Pancreas (tissue), 10 donors: ENCODE data around the gene RLN3. TPM values are rescaled to one million over a fixed set of nuclear protein-coding genes. Genes with fewer than 3 reads are reported as not detected.
A peak's percentile ranks its signal among the peaks of the same experiment; 100 is the strongest.

ENCODE experiments used
- ATAC-seq, 4 donors: fragments of 200-7000 bp; cut with Tn5 transposase; one replicate each; pipeline versions ENCODE4 v1.8.0 to v1.9.1; 2020; ENCODE audit warnings: mild to moderate bottlenecking in 4 of 4, moderate library complexity in 4 of 4
- DNase-seq, 6 donors: peaks; one replicate each; pipeline ENCODE4 v3.0.0-alpha.2; 2020
- FAIRE-seq: peaks from 2 replicates; lab custom pipeline; 2012; peaks lifted over from hg19 to GRCh38; lab: Jason Lieb, UNC
- H3K27ac ChIP-seq, 4 donors: fragments of 200-600 bp; sonication (generic); 1 replicate in 3 of 4; 2 replicates in 1 of 4; pipeline versions ENCODE4 v1.5.0 to v1.8.0; 2020
- H3K27me3 ChIP-seq, 4 donors: fragments of 200-600 bp; one replicate each; pipeline ENCODE4 v1.8.0; 2021
- H3K36me3 ChIP-seq, 3 donors: fragments of 200-600 bp; sonication (generic) in 1 of 3; one replicate each; pipeline versions ENCODE4 v1.5.0 to v1.8.0; 2020 to 2021
- H3K4me1 ChIP-seq, 3 donors: fragments of 200-600 bp; one replicate each; pipeline ENCODE4 v1.8.0; 2021
- H3K4me3 ChIP-seq, 4 donors: fragments of 200-600 bp; sonication (generic) in 2 of 4; one replicate each; pipeline versions ENCODE4 v1.5.0 to v1.8.0; 2020 to 2021
- H3K9me3 ChIP-seq, 4 donors: fragments of 200-600 bp; one replicate each; pipeline ENCODE4 v1.8.0; 2021
- CTCF ChIP-seq, 4 donors: fragments of 200-600 bp; sonication (generic) in 3 of 4; IDR thresholded peaks; one replicate each; pipeline versions ENCODE4 v1.5.0 to v1.8.0; 2021; ENCODE audit warnings: antibody characterized with exemption in 4 of 4
- WGBS, 2 donors: extraction: QIAGEN DNeasy Blood & Tissue Kit; methylation state at CpG; one replicate each; pipeline ENCODE4 v1.1.7; 2013; 5-methylcytosine and 5-hydroxymethylcytosine counted together
- intact Hi-C, 3 donors: fragments of 100-400 bp; cut with DNase I; formaldehyde crosslinking; loops; one replicate each; pipeline versions ENCODE4 v1.11.1 to v1.14.2; 2022
- polyA plus RNA-seq, 2 donors: library from polyadenylated mRNA; stranded (reverse); fragments of 200-250 nt; gene quantifications; one replicate each; pipeline ENCODE4 v1.2.3, GENCODE V29; 2013
- total RNA-seq, 6 donors: library from RNA; stranded (reverse); fragmentation: NEBNext Ultra II Directional in 4 of 6; extraction: Animal tissue kit (Norgen Biotek cat#: 25700) in 4 of 6; gene quantifications; one replicate each; pipeline versions ENCODE4 v1.2.1 to v1.2.4, GENCODE V29; 2021 to 2023
- donor health status: healthy with polysubstance abuse.
- donor health status: DM: no; HTN: no; CAD: no; lungs with moderate emphysema.
- donor health status: DM: no; HTN: no; CAD: no.
- donor health status: control.
- donor health status: control.
- donor health status: Bipolar disorder and iron deficiency.
- donor health status: DM: yes; HTN: yes; CAD: no.
- donor health status: DM: no; HTN: no; CAD: no.
- donor health status: DM: no; HTN: no; CAD: no.
- donor health status: DM: yes; HTN: yes; CAD: no.

RLN3 gene
- total and polyA plus RNA-seq, 8 donors: not detected

GRCh38 chr19:13980340-13980739 lies 47.6 kb upstream of the RLN3 start:
- no peak for TF ChIP-seq CTCF (IDR thresholded peaks at IDR 0.05)
- H3K4me1 ChIP-seq: no peaks in the 10 kb centered on the region
- 92 to 97% methylated on average over 14 to 15 of the region's 15 CpGs for WGBS, 2 donors
- intact Hi-C loops: no loop called here
- H3K27me3 ChIP-seq: no peaks in the 10 kb centered on the region
- H3K4me3 ChIP-seq: no peak overlapping the region
- FAIRE-seq (no peak), ATAC-seq (no peak), DNase-seq (no peak)
- no peak overlapping the region for H3K27ac ChIP-seq
- H3K9me3 ChIP-seq: no peaks in the 10 kb centered on the region
- H3K36me3 ChIP-seq: peaks cover 0 to 10% (median 0%) of the 10 kb centered on the region in 3 donors

GRCh38 chr19:13981021-13981420 lies 46.9 kb upstream of the RLN3 start:
- no peak overlapping the region for H3K27ac ChIP-seq
- WGBS, 2 donors: 91 to 95% methylated on average over 5 of the region's 5 CpGs
- no peaks in the 10 kb centered on the region for H3K4me1 ChIP-seq
- FAIRE-seq: no peak
- H3K4me3 ChIP-seq: no peak overlapping the region
- peaks cover 0 to 4% (median 0%) of the 10 kb centered on the region in 3 donors for H3K36me3 ChIP-seq
- no peaks in the 10 kb centered on the region for H3K9me3 ChIP-seq
- no peaks in the 10 kb centered on the region for H3K27me3 ChIP-seq
- ATAC-seq: no peak
- no peak for TF ChIP-seq CTCF (IDR thresholded peaks at IDR 0.05)
- no peak for DNase-seq
- intact Hi-C loops: no loop called here

GRCh38 chr19:13981467-13981866 lies 46.5 kb upstream of the RLN3 start:
- TF ChIP-seq CTCF (IDR thresholded peaks at IDR 0.05): no peak
- WGBS, 2 donors: 90 to 93% methylated on average over 9 of the region's 9 CpGs
- no peaks in the 10 kb centered on the region for H3K9me3 ChIP-seq
- H3K27me3 ChIP-seq: no peaks in the 10 kb centered on the region
- DNase-seq (no peak), ATAC-seq (no peak), FAIRE-seq (no peak)
- intact Hi-C loops: no loop called here
- no peak overlapping the region for H3K4me3 ChIP-seq
- no peak overlapping the region for H3K27ac ChIP-seq
- H3K36me3 ChIP-seq: peaks cover 0 to 4% (median 0%) of the 10 kb centered on the region in 3 donors
- no peaks in the 10 kb centered on the region for H3K4me1 ChIP-seq

GRCh38 chr19:13981988-13982501 lies 45.9 kb upstream of the RLN3 start:
- 92% methylated on average over 13 to 17 of the region's 17 CpGs for WGBS, 2 donors
- Histone ChIP-seq H3K36me3 (peaks cover 0 to 4% (median 0%) of the 10 kb centered on the region in 3 donors), H3K27me3 (no peaks in the 10 kb centered on the region), H3K9me3 (no peaks in the 10 kb centered on the region), H3K4me1 (no peaks in the 10 kb centered on the region), H3K27ac (no peak overlapping the region), H3K4me3 (no peak overlapping the region)
- ATAC-seq: peak in 2 of 4 donors; percentile 44 to 46
- DNase-seq: no peak
- no peak for FAIRE-seq
- TF ChIP-seq CTCF (IDR thresholded peaks at IDR 0.05): no peak
- intact Hi-C loops: no loop called here

GRCh38 chr19:13982773-13983172 lies 45.2 kb upstream of the RLN3 start:
- H3K9me3 ChIP-seq: no peaks in the 10 kb centered on the region
- H3K36me3 ChIP-seq: peaks cover 0 to 4% (median 0%) of the 10 kb centered on the region in 3 donors
- FAIRE-seq (no peak), ATAC-seq (no peak), DNase-seq (no peak)
- no peak overlapping the region for H3K4me3 ChIP-seq
- no peaks in the 10 kb centered on the region for H3K27me3 ChIP-seq
- no peak overlapping the region for H3K27ac ChIP-seq
- 97 to 99% methylated on average over 9 of the region's 9 CpGs for WGBS, 2 donors
- intact Hi-C loops: no loop called here
- TF ChIP-seq CTCF (IDR thresholded peaks at IDR 0.05): no peak
- no peaks in the 10 kb centered on the region for H3K4me1 ChIP-seq
